ENCODE data around the gene COX17.

DNA sequence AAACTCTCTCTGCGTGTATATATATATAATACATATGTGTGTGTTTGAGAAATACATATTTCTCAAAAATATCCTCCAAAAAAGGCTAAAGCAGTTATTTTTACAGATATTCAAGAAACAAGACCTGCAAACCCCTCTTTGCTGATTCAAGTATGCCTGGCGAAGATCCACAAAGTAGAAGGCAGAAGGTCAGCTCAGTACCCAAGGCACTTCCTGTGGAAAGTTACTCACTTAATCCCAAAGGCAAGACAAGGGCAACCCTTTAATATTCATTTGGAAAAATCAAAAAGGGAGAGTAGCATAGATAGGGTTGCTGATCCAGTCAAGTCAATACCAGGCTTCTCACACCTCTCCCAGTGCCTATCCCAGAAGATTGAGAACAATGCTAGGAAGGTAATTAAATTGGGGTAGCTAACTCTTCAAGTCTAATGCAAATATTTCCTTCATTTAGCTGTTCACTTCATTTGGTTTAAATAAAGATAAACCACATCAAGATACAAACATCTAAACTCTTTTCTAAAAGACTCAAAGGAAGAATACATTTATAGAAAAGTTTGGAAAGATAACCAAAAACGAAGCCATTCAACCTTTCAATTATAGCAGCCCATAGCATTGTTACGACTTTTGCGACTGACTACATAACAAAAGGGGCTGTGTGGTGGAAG lies 7.2 kb downstream of the COX17 start:
- TF ChIP-seq CTCF (IDR thresholded peaks at IDR 0.05) (no peak), POLR2A (IDR thresholded peaks at IDR 0.05) (no peak)
